HG02970 (cell line): ENCODE data around the gene CMTR1.

ENCODE experiments used
- ATAC-seq: cut with Tn5 transposase; IDR thresholded peaks from one replicate; pipeline ENCODE4 v1.9.1; 2021; ENCODE audit warnings: mild to moderate bottlenecking, moderate library complexity, moderate number of reproducible peaks; ENCODE audit not compliant: unreplicated experiment, low FRiP score

The CMTR1 gene

DNA sequence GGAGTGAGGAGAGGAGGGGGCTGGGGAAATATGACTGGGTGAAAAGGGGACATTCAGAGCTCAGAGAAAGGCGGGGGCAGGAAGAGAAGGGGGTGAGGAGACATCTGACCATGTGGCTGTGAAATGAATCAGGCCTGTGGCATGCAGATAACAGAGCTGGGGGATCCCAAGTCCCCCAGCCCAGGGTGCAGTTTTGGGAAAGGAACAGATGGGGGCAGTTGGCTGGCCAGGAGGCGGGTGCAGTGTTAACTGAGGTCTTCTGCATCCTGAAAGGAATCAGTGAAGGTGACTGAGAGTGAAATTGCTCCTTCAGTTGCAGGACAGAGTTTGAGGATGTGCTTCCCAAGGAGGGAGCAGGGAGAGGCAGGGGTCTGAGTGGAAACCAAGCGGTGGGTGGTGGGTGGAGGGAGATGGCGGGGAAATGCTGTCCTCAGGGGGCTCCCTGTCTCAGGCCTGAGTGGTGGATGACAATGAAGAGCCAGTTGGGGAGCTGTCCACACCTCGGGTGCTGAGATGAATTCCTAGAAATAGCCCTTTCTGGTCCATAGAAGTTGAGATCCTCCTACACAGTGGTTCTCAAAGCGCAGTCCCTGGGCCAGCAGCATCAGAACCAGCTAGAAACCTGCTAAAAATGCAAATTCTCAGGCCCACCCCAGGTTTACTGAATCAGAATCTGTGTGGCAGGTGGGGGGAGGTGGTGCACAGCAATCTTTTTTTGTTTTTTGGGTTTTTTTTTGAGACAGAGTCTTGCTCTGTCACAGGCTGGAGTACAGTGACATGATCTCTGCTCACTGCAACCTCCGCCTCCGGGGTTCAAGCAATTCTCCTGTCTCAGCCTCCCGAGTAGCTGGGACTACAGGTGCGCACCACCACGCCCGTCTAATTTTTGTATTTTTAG lies 92.7 kb downstream of the CMTR1 start:
- no peak for ATAC-seq

DNA sequence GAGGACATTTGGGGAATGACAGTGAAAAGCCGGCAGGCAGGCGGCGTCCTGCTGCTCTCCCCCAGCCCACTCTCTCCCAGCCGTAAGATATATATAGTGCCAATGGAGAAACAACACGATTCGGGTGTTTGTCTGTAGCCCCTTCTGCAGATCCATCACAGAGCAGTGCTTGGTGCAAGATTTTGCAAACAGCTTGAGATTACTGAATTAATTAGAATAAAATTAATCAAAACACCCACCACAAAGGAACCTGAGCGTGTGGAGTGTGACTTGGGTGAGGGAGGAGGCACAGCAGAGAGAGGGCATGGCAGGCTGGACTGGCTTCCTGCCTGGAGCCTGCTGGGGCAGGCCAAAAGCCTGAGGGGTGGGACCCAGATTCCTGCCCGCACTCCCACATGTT lies 95.5 kb downstream of the CMTR1 start:
- ATAC-seq: no peak

DNA sequence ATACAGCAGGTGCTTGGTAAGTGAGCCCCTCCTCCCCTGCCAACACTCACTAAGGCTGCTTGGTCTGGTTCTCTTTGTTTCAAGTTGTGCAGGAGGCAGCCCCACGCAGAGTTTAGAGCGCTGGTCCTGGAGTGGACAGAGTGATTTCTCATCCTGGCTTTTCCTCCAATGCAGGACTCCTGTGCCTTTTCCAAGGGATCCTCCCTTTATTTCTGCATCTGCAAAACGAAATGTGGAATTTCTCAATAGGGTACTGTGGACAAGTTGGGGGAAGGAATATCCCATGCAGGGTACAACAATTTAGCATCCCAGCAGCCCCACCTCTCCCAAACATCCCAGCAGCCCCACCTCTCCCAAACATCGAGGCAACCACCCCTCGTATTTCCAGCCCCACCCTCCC lies 97.3 kb downstream of the CMTR1 start:
- no peak for ATAC-seq

DNA sequence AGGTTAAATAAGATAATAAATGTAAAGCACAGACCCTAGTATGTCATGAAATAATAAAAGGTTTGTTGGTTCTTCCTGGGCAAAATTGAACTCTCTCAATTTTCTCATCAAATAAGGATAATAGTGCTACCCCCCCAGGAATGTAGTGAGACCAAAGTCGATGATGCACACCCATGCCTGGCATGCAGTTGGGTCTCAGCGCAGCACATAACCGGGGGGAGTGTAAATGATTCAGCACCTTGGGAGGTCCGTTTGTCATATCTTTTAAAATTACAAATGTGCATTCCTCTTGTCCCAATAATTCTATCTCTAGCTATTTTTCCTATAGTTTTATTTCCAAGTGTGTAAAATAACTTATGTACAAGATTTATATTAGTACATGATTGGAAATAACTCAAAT lies 98.0 kb downstream of the CMTR1 start:
- ATAC-seq: no peak
